Epithelial cell of esophagus (primary cell): Measurements from ENCODE around the gene RNASE7.
A peak's percentile ranks its signal among the peaks of the same experiment; 100 is the strongest.
"Not testable (repeated sequence)": the region's sequence is repeated elsewhere in the genome, so short reads cannot be mapped to it uniquely, and the experiment has no call there.

Source experiments
- DNase-seq: peaks from one replicate; pipeline ENCODE4 v3.0.0; 2010; ENCODE audit warnings: low read depth
- H3K4me3 ChIP-seq: 2 replicates; pipeline ENCODE4 v1.5.1; 2011; ENCODE audit warnings: mild to moderate bottlenecking, low read length, control low read depth
- TF ChIP-seq, protein P1 (sequence below): IDR thresholded peaks from 2 replicates; pipeline ENCODE4 v1.5.1; 2011; ENCODE audit warnings: low read depth, mild to moderate bottlenecking, low read length, control low read depth, inconsistent platforms; ENCODE audit not compliant: insufficient read depth; ENCODE audit errors: missing control alignments

RNASE7 gene

DNA sequence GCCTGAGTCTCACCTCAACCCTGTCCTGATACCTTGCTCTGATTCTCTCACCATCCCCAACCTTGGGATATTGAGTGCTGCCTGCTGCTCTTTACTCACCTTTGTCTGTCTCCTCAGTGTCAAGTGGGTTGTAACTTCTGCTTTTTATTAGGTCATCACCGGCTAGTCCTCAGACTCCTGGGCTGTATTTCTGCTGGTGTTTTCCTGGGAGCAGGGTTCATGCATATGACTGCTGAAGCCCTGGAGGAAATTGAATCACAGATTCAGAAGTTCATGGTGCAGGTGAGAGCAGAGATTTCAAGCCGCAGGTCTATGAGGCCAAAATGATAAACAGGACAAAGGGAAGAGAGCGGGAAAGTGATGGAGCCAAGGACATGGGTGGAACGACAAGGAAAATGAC lies 42.6 kb upstream of the RNASE7 start:
- no peak for DNase-seq
- no peak overlapping the region for H3K4me3 ChIP-seq
- TF ChIP-seq, protein P1, sequence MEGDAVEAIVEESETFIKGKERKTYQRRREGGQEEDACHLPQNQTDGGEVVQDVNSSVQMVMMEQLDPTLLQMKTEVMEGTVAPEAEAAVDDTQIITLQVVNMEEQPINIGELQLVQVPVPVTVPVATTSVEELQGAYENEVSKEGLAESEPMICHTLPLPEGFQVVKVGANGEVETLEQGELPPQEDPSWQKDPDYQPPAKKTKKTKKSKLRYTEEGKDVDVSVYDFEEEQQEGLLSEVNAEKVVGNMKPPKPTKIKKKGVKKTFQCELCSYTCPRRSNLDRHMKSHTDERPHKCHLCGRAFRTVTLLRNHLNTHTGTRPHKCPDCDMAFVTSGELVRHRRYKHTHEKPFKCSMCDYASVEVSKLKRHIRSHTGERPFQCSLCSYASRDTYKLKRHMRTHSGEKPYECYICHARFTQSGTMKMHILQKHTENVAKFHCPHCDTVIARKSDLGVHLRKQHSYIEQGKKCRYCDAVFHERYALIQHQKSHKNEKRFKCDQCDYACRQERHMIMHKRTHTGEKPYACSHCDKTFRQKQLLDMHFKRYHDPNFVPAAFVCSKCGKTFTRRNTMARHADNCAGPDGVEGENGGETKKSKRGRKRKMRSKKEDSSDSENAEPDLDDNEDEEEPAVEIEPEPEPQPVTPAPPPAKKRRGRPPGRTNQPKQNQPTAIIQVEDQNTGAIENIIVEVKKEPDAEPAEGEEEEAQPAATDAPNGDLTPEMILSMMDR: no peak

DNA sequence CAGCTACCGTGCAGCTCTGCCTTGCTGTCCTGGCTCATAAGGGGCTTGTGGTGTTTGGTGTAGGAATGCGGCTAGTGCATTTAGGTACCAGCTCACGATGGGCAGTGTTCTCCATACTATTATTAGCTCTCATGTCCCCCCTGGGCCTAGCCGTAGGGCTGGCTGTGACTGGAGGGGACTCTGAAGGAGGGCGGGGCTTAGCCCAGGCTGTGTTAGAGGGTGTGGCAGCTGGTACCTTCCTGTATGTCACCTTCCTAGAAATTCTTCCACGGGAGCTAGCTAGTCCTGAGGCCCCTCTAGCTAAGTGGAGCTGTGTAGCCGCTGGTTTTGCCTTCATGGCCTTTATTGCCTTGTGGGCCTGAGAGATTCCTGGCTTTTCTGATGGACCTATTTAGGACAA lies 40.9 kb upstream of the RNASE7 start:
- TF ChIP-seq, protein P1: no peak
- H3K4me3 ChIP-seq: no peak overlapping the region
- DNase-seq: no peak

DNA sequence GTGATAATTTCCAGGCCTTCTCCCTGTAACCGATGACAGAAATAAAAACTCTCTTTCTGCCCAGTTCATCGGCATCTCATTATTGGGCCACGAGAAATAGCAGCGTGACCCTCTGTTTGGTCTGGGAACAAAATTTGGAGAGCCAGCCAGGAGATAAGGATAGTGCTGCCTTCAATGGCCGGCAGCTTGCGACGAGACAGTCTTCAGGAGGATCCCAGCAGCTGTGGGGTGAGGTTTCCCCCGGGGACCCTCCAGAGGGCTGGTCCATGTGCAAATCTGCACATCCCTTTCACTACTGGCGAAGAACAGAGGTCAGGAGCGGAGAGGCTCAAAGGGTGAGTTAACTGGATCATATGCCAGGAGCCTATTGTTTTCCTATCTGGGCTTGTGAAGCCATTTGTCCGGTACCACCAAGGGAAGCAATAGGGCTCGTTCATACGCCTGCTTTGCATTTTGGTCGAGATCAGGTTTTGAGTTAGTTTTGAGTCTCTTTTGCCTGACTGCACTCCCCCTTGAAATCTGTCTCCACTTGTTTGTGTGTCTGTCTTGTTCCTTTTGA lies 38.3 kb upstream of the RNASE7 start:
- TF ChIP-seq, protein P1: no peak
- no peak for DNase-seq
- no peak overlapping the region for H3K4me3 ChIP-seq

DNA sequence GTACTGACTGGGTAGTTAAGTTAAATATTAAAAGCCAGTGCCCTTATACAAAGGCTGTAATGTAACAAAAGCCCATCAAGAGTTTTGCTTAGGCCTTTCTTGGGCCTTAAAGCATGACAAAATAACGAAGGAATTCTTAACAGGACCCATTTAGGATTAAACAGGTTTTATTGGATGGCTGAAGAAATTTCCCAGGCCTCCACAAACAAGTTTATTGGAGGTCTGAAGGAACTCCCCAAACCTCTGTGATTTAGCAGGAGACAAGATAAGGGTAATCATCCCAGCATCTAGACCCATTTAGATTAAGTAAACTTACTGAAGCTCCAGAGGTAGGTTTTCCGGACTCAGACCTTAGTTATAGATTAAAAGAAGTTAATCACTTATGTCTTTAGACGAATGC lies 32.4 kb upstream of the RNASE7 start:
- DNase-seq, H3K4me3 ChIP-seq: not testable (repeated sequence)

DNA sequence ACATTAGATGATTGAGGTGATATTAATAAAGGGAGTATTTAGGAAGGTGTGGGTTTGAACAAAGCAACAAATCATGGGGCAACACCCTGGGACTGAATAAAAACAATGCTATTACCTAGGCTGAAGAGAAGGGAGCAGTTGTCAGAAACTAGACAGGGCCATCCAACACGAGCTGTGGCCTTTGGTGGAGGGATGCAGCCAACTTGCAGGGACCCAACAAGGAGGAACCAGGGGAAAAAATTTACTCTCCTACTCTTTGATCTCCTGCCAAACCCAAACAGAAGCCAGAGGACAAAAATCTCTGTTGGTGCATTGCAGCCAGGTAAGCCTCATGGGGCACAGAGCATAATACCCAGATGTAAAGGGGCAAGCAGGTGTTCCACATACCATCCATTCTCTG lies 31.0 kb upstream of the RNASE7 start:
- no peak overlapping the region for H3K4me3 ChIP-seq
- DNase-seq: no peak
- TF ChIP-seq, protein P1: no peak

GRCh38 chr14:21014761-21015190 lies 27.4 kb upstream of the RNASE7 start:
- DNase-seq: peak; percentile 88
- TF ChIP-seq, protein P1: peak; percentile 95
- H3K4me3 ChIP-seq: no peak overlapping the region

GRCh38 chr14:21015312-21015711 lies 26.9 kb upstream of the RNASE7 start:
- no peak for DNase-seq
- TF ChIP-seq, protein P1: no peak
- H3K4me3 ChIP-seq: no peak overlapping the region
